Astrocyte of the cerebellum (primary cell): Measurements from ENCODE around the gene LAMC3.

Source experiments
- DNase-seq: peaks from one replicate; pipeline ENCODE4 v3.0.0-alpha.2; 2011; ENCODE audit warnings: low read depth
- H3K4me3 ChIP-seq: 2 replicates; pipeline ENCODE4 v1.5.1; 2011; ENCODE audit warnings: mild to moderate bottlenecking, low read depth, low read length, moderate library complexity
- in situ Hi-C: cut with HindIII; loops from 2 replicates; pipeline ENCODE4 v1.10.0; 2017; ENCODE audit warnings: low sequenced_read_pairs
- TF ChIP-seq, protein P1 (sequence below): IDR thresholded peaks from 2 replicates; pipeline ENCODE4 v1.5.1; 2012; ENCODE audit warnings: low read length, low read depth, moderate library complexity, mild to moderate bottlenecking; ENCODE audit errors: missing control alignments

The LAMC3 gene

DNA sequence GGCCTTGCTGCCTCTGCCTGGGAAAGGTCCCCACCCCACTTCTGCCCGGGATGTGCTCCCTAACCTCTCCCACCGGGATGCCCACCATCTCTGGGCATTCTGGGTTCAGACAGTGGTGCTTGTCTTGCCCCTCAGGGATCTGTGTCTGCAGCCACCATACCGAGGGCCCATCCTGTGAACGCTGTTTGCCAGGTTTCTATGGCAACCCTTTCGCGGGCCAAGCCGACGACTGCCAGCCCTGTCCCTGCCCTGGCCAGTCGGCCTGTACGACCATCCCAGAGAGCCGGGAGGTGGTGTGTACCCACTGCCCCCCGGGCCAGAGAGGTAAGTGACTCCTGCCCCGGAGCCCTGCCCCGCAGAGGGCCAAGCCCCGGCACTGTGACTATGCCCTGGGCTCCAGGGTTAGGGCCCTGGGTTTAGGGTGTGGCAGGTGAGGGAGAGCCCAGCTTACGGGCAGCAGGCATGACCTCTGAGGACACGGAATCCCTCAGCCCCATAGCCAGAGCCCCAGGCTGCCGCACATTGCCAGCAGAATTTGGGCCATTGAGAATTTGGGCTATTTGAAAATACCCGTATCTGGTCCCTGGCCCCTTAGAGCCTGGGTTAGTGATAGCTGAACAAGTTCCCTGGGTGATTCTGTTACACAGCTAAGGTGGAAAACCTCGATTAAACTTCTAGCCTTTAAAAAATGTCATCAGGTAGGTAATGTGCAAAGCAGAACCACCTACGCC is 52.1 kb downstream of the LAMC3 start:
- in situ Hi-C loops = no loop called here
- TF ChIP-seq, protein P1, sequence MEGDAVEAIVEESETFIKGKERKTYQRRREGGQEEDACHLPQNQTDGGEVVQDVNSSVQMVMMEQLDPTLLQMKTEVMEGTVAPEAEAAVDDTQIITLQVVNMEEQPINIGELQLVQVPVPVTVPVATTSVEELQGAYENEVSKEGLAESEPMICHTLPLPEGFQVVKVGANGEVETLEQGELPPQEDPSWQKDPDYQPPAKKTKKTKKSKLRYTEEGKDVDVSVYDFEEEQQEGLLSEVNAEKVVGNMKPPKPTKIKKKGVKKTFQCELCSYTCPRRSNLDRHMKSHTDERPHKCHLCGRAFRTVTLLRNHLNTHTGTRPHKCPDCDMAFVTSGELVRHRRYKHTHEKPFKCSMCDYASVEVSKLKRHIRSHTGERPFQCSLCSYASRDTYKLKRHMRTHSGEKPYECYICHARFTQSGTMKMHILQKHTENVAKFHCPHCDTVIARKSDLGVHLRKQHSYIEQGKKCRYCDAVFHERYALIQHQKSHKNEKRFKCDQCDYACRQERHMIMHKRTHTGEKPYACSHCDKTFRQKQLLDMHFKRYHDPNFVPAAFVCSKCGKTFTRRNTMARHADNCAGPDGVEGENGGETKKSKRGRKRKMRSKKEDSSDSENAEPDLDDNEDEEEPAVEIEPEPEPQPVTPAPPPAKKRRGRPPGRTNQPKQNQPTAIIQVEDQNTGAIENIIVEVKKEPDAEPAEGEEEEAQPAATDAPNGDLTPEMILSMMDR = no peak
- DNase-seq = no peak
- no peak overlapping the region for H3K4me3 ChIP-seq

DNA sequence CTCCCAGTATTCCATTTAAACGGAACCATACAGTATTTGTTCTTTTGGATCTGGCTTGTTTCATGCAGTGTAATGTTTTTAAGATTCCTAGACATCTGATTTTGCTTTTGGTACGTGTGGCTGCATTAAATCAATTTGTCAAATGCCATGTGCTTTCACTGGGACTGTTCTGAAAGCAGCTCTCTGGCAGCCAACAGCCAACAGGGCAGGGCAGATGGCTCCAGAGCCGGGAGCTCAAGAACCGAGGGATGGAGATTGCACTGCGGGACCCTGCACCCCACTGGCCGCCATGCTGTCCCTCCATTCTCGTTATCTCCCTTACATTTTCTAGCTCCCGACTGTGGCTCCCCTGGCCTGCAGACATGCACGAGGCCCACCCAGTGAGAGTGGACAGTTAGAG is 54.0 kb downstream of the LAMC3 start:
- TF ChIP-seq, protein P1 = no peak
- in situ Hi-C loops = no loop called here
- no peak for DNase-seq
- H3K4me3 ChIP-seq = no peak overlapping the region

DNA sequence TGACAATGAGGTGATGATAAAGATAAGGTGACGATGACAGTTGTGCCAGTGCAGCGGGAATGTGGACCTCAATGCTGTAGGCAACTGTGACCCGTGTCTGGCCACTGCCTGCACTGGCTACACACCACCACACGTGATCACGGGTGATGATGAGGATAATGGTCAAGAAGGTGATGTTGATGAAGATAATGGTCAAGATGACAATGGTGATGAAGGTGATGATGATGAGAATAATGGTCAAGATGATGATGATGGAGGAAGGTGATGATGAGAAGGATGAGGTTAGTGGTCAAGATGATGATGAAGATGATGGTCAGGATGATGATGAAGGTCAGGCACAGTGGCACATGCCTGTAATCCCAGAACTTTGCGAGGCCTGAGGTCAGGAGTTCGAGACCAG is 56.6 kb downstream of the LAMC3 start:
- DNase-seq = no peak
- no peak overlapping the region for H3K4me3 ChIP-seq
- TF ChIP-seq, protein P1 = no peak
- in situ Hi-C loops = no loop called here

DNA sequence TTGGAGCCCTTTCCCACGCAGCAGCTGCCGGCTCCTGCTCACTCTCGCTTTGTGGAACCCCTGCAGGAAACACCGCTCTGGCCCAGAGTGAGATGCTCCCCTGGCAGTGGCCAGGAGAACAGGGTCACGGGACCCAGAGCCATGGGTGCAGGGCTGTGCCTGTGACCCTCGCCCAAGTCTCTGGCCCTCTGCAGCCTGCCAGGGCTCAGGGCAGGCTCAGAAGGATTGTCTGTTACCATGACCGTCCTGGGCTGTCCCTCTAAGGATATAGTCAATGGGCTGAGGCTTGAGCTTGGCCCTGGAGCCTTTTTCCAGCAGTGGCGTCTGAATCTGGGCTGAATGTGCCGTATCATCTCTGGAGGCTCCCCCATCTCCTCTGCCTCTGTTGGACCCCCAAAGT is 58.7 kb downstream of the LAMC3 start:
- no peak for DNase-seq
- TF ChIP-seq, protein P1 = no peak
- no peak overlapping the region for H3K4me3 ChIP-seq
- in situ Hi-C loops = no loop called here

DNA sequence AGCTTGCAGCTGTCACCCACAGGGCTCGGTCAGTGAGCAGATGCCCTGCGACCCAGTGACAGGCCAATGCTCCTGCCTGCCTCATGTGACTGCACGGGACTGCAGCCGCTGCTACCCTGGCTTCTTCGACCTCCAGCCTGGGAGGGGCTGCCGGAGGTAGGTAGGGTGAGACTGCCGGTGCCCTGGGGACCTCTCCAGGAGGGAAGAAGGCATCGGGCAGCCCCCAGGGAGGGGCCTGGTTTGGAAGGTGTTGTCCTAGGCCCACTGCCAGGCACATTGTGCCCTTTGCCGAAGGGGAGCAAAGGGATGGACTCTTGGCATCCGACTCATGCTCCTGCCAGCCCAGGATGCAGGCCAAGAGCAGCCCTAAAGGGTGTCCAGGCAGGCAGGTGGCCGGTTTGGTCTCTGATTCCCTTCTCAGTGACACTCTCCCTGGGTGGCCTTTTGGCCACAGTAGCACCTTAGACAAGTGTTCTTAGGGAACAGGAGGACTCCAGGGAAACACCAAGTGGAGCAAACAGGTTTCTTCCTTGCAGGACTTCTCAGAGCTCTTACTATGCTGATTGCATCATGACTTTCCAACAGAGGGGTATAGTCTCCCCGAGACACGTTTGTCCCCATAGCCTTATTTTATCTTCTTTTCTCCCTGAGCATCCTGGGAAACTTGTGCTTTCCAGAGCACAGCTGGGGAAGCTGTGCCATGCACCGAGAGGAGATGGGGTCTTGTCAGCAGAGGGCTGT is 59.3 kb downstream of the LAMC3 start:
- TF ChIP-seq, protein P1 = no peak
- in situ Hi-C loops = no loop called here
- no peak overlapping the region for H3K4me3 ChIP-seq
- DNase-seq = no peak

DNA sequence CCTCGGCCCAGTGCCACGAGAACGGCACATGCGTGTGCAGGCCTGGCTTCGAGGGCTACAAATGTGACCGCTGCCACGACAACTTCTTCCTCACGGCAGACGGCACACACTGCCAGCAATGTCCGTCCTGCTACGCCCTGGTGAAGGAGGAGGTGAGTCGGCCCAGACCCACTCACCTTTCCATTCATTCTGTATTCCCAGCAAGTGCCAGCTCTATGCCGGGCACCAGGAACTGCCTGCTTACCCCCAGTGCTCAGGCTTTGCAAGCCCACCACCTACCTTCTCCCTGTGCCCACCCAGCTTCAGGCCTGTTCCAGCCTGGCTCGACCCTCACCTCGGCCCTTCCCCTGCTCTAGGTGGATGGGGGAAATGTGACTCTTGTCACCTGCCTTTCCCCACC is 60.7 kb downstream of the LAMC3 start:
- TF ChIP-seq, protein P1 = no peak
- no peak for DNase-seq

More for the DNA sequence above, 60.7 kb downstream of the LAMC3 start:
- in situ Hi-C loops = no loop called here
- no peak overlapping the region for H3K4me3 ChIP-seq
